Aorta (tissue), 5 donors: Measurements from ENCODE around the gene BNC2. TPM values are rescaled to one million over a fixed set of nuclear protein-coding genes. Genes with fewer than 3 reads are reported as not detected.

ENCODE experiments used
- ATAC-seq: fragments of 200-7000 bp; cut with Tn5 transposase; one replicate; pipeline ENCODE4 v1.9.1; 2022; ENCODE audit warnings: moderate library complexity; ENCODE audit not compliant: low FRiP score
- DNase-seq, 2 donors: peaks; one replicate each; pipeline ENCODE4 v3.0.0-alpha.2; 2020
- H3K27ac ChIP-seq, 2 donors: one replicate each; pipeline ENCODE4 v1.5.1; 2013; ENCODE audit warnings: low read length in 2 of 2, mild to moderate bottlenecking in 2 of 2, moderate library complexity in 2 of 2, control low read depth in 1 of 2, inconsistent platforms in 1 of 2, low read depth in 1 of 2
- H3K27me3 ChIP-seq, 2 donors: one replicate each; pipeline ENCODE4 v1.6.1; 2013; ENCODE audit warnings: control low read depth in 1 of 2, low read length in 1 of 2, mild to moderate bottlenecking in 1 of 2, moderate library complexity in 1 of 2; ENCODE audit not compliant: insufficient read depth in 2 of 2, control insufficient read depth in 1 of 2
- H3K36me3 ChIP-seq, 2 donors: one replicate each; pipeline ENCODE4 v1.6.1; 2013; ENCODE audit warnings: control low read depth in 1 of 2, low read length in 1 of 2, mild to moderate bottlenecking in 1 of 2; ENCODE audit not compliant: insufficient read depth in 2 of 2, control insufficient read depth in 1 of 2
- H3K4me1 ChIP-seq, 2 donors: one replicate each; pipeline ENCODE4 v1.6.1; 2013; ENCODE audit warnings: low read length in 2 of 2, control low read depth in 1 of 2, mild to moderate bottlenecking in 1 of 2, moderate library complexity in 1 of 2; ENCODE audit not compliant: insufficient read depth in 2 of 2, control insufficient read depth in 1 of 2
- H3K4me3 ChIP-seq, 2 donors: one replicate each; pipeline ENCODE4 v1.5.1; 2013; ENCODE audit warnings: low read length in 2 of 2, control low read depth in 1 of 2, mild to moderate bottlenecking in 1 of 2
- H3K9me3 ChIP-seq: one replicate; pipeline ENCODE4 v1.6.1; 2013; ENCODE audit warnings: mild to moderate bottlenecking, low read length; ENCODE audit not compliant: control insufficient read depth
- WGBS, 2 donors: extraction: QIAGEN DNeasy Blood & Tissue Kit; methylation state at CpG; one replicate each; pipeline ENCODE4 v1.1.7; 2013; 5-methylcytosine and 5-hydroxymethylcytosine counted together
- intact Hi-C, 2 donors: fragments of 100-400 bp; cut with DNase I; formaldehyde crosslinking; loops; one replicate each; pipeline versions ENCODE4 v1.14.2 to v1.15.0; 2022
- polyA plus RNA-seq, 2 donors: library from polyadenylated mRNA; stranded (reverse); fragments of 200-250 nt; gene quantifications; one replicate each; pipeline ENCODE4 v1.2.3, GENCODE V29; 2013
- total RNA-seq, 2 donors: library from RNA; stranded (reverse); fragmentation: NEBNext Ultra II Directional; extraction: Animal tissue kit (Norgen Biotek cat#: 25700); gene quantifications; one replicate each; pipeline ENCODE4 v1.2.1, GENCODE V29; 2021
- donor health status: healthy with polysubstance abuse.
- donor health status: Bipolar disorder and iron deficiency.
- donor health status: DM: no; HTN: no; CAD: no.
- donor health status: DM: no; HTN: no; CAD: no.
- donor health status: DM: yes; HTN: yes; CAD: no.

BNC2 gene
- total and polyA plus RNA-seq, 4 donors = 0.36 to 69.0 (median 11.5) TPM

GRCh38 chr9:16877256-16877655 lies 6.8 kb upstream of the BNC2 start:
- no peaks in the 10 kb centered on the region for H3K4me1 ChIP-seq
- intact Hi-C loops = loop anchor here in 1 of 2 donors (10.0 kb wide), 1 partner anchor 682 kb away; no protein-coding TSS in a partner anchor
- no peak for DNase-seq
- 78 to 84% methylated on average over 19 of the region's 19 CpGs for WGBS, 2 donors
- no peak for ATAC-seq
- H3K9me3 ChIP-seq = no peaks in the 10 kb centered on the region
- H3K36me3 ChIP-seq = no peaks in the 10 kb centered on the region
- no peak overlapping the region for H3K27ac ChIP-seq
- no peak overlapping the region for H3K4me3 ChIP-seq
- no peaks in the 10 kb centered on the region for H3K27me3 ChIP-seq

DNA sequence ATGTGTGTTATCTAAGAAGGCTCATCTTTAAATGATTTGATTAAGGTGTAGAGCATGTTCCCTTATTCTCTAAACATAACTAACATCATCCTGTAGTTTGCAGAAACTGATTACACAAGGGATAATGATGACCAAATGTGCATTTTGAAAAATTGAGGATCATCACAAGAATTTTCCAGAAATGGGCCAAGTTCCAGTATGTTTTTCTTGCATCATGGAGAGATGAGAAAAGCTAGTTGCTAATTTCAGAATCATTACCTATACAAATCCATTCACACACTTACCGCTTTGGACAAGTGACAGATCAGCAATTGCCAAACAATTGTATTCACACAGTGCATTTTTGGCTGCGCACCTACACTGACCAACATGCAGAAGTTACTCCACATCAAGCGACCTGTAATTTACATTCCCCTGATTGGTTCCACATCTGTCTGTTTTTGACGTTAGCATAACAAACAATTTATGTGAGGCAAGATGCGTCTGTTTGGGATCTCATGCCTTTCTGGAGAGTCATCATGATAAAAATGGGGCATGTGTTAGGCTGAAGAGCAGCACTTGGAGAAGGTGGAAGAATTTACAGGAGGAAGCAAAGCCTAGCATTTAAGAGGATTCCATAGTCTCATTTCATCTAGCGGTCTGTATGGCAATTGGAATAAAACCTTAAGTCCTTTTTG lies 2.8 kb upstream of the BNC2 start:
- Histone ChIP-seq H3K9me3 (no peaks in the 10 kb centered on the region), H3K27me3 (no peaks in the 10 kb centered on the region), H3K27ac (no peak overlapping the region), H3K4me1 (no peaks in the 10 kb centered on the region), H3K36me3 (no peaks in the 10 kb centered on the region), H3K4me3 (no peak overlapping the region)
- WGBS, 2 donors = 82 to 88% methylated on average over 6 of the region's 6 CpGs
- no peak for ATAC-seq
- intact Hi-C loops = loop anchor here in 1 of 2 donors (5.0 to 10.0 kb wide), 3 partner anchors 114 to 678 kb away; no protein-coding TSS in a partner anchor
- no peak for DNase-seq

GRCh38 chr9:16871336-16872151 lies 1.1 kb upstream of the BNC2 start:
- Histone ChIP-seq H3K36me3 (no peaks in the 10 kb centered on the region), H3K27ac (peak overlapping the region in 1 of 2 donors; percentile 30), H3K27me3 (no peaks in the 10 kb centered on the region), H3K4me1 (no peaks in the 10 kb centered on the region), H3K4me3 (peak overlapping the region; percentile 73), H3K9me3 (no peaks in the 10 kb centered on the region)
- intact Hi-C loops = loop anchor here in 1 of 2 donors (5.0 to 10.0 kb wide), 3 partner anchors 116 to 677 kb away; no protein-coding TSS in a partner anchor
- WGBS, 2 donors = 0 to 1% methylated on average over 48 to 63 of the region's 63 CpGs
- ATAC-seq (peak; percentile 73), DNase-seq (peak; percentile 84 to 86)

- peak; percentile 5 for ATAC-seq
- Histone ChIP-seq H3K9me3 (no peaks in the 10 kb centered on the region), H3K4me1 (no peaks in the 10 kb centered on the region), H3K27me3 (no peaks in the 10 kb centered on the region), H3K27ac (no peak overlapping the region), H3K4me3 (peak overlapping the region; percentile 73), H3K36me3 (no peaks in the 10 kb centered on the region)
- DNase-seq = peak in 1 of 2 donors; percentile 51
- WGBS, 2 donors = 1% methylated on average over 47 to 58 of the region's 58 CpGs
- intact Hi-C loops = loop anchor here in 1 of 2 donors (5.0 to 10.0 kb wide), 3 partner anchors 117 to 675 kb away; no protein-coding TSS in a partner anchor
Measured at GRCh38 chr9:16869882-16870595, 431 bp downstream of the BNC2 start.

GRCh38 chr9:16869131-16869881 lies 1.2 kb downstream of the BNC2 start:
- intact Hi-C loops = no loop called here
- 63 to 64% methylated on average over 21 of the region's 21 CpGs for WGBS, 2 donors

GRCh38 chr9:16868701-16869100 lies 1.8 kb downstream of the BNC2 start:
- H3K9me3 ChIP-seq = no peaks in the 10 kb centered on the region
- 84 to 86% methylated on average over 5 of the region's 5 CpGs for WGBS, 2 donors
- no peaks in the 10 kb centered on the region for H3K4me1 ChIP-seq
- ATAC-seq (no peak), DNase-seq (no peak)
- no peak overlapping the region for H3K27ac ChIP-seq
- intact Hi-C loops = no loop called here
- no peaks in the 10 kb centered on the region for H3K27me3 ChIP-seq
- H3K4me3 ChIP-seq = no peak overlapping the region
- H3K36me3 ChIP-seq = no peaks in the 10 kb centered on the region

More at GRCh38 chr9:16869131-16869881, 1.2 kb downstream of the BNC2 start:
- ATAC-seq (no peak), DNase-seq (no peak)
- no peaks in the 10 kb centered on the region for H3K9me3 ChIP-seq
- H3K27me3 ChIP-seq = no peaks in the 10 kb centered on the region
- H3K27ac ChIP-seq = no peak overlapping the region
- no peak overlapping the region for H3K4me3 ChIP-seq
- no peaks in the 10 kb centered on the region for H3K4me1 ChIP-seq
- H3K36me3 ChIP-seq = no peaks in the 10 kb centered on the region

- H3K4me3 ChIP-seq = no peak overlapping the region
- peak; percentile 37 for ATAC-seq
- no peaks in the 10 kb centered on the region for H3K9me3 ChIP-seq
- DNase-seq = no peak
- intact Hi-C loops = no loop called here
- no peaks in the 10 kb centered on the region for H3K27me3 ChIP-seq
- 64 to 68% methylated on average over 10 of the region's 10 CpGs for WGBS, 2 donors
- no peaks in the 10 kb centered on the region for H3K36me3 ChIP-seq
- H3K27ac ChIP-seq = no peak overlapping the region
- no peaks in the 10 kb centered on the region for H3K4me1 ChIP-seq
Measured at GRCh38 chr9:16867576-16868311, 2.7 kb downstream of the BNC2 start.
